GM23248 (cell line): ENCODE data around the gene LMNTD1. TPM values are rescaled to one million over a fixed set of nuclear protein-coding genes. Genes with fewer than 3 reads are reported as not detected.
"Not testable (repeated sequence)": the region's sequence is repeated elsewhere in the genome, so short reads cannot be mapped to it uniquely, and the experiment has no call there.

Source experiments
- DNase-seq: peaks from one replicate; pipeline ENCODE4 v3.0.0-alpha.2; 2015
- H2AFZ ChIP-seq: fragments of 200-600 bp; sonication (generic); 2 replicates; pipeline ENCODE4 v1.6.1; 2016; ENCODE audit warnings: antibody characterized with exemption
- H3F3A ChIP-seq: fragments of 200-600 bp; sonication (generic); 2 replicates; pipeline ENCODE4 v1.6.1; 2016; ENCODE audit warnings: mild to moderate bottlenecking, antibody characterized with exemption, mixed run types; ENCODE audit not compliant: insufficient read depth
- H3K27ac ChIP-seq: fragments of 200-600 bp; sonication (generic); 2 replicates; pipeline ENCODE4 v1.5.1; 2016; ENCODE audit warnings: mild to moderate bottlenecking
- H3K27me3 ChIP-seq: fragments of 200-600 bp; sonication (generic); replicated peaks from 2 replicates; pipeline ENCODE4 v1.6.1; 2016; ENCODE audit warnings: mild to moderate bottlenecking; ENCODE audit not compliant: insufficient read depth
- H3K36me3 ChIP-seq: fragments of 200-600 bp; sonication (generic); 2 replicates; pipeline ENCODE4 v1.6.1; 2016; ENCODE audit warnings: low read depth, mild to moderate bottlenecking
- H3K4me1 ChIP-seq: fragments of 200-600 bp; sonication (generic); 2 replicates; pipeline ENCODE4 v1.6.1; 2016; ENCODE audit warnings: mild to moderate bottlenecking; ENCODE audit not compliant: insufficient read depth
- H3K4me2 ChIP-seq: fragments of 200-600 bp; sonication (generic); one replicate; pipeline ENCODE4 v1.6.1; 2016; ENCODE audit warnings: mild to moderate bottlenecking; ENCODE audit not compliant: unreplicated experiment
- H3K4me3 ChIP-seq: fragments of 200-600 bp; sonication (generic); 2 replicates; pipeline ENCODE4 v1.5.1; 2016; ENCODE audit warnings: mild to moderate bottlenecking
- H3K79me2 ChIP-seq: fragments of 200-600 bp; sonication (generic); 2 replicates; pipeline ENCODE4 v1.6.1; 2016; ENCODE audit warnings: mild to moderate bottlenecking; ENCODE audit not compliant: insufficient read depth
- H3K9ac ChIP-seq: fragments of 200-600 bp; sonication (generic); 2 replicates; pipeline ENCODE4 v1.6.1; 2016; ENCODE audit warnings: mild to moderate bottlenecking
- H3K9me2 ChIP-seq: fragments of 200-600 bp; sonication (generic); 2 replicates; pipeline ENCODE4 v1.6.1; 2016; ENCODE audit warnings: mixed run types, mild to moderate bottlenecking, moderate library complexity; ENCODE audit not compliant: insufficient read depth
- H3K9me3 ChIP-seq: fragments of 200-600 bp; sonication (generic); one replicate; pipeline ENCODE4 v1.6.1; 2017; ENCODE audit warnings: low read depth
- H4K20me1 ChIP-seq: fragments of 200-600 bp; sonication (generic); 2 replicates; pipeline ENCODE4 v1.6.0; 2016; ENCODE audit not compliant: insufficient read depth
- EZH2 ChIP-seq: fragments of 200-600 bp; sonication (generic); IDR thresholded peaks from 2 replicates; pipeline ENCODE4 v1.6.1; 2018; ENCODE audit warnings: antibody characterized with exemption, mild to moderate bottlenecking; ENCODE audit not compliant: insufficient read depth, poor library complexity, severe bottlenecking
- EZH2phosphoT487 ChIP-seq: fragments of 200-600 bp; sonication (generic); IDR thresholded peaks from 2 replicates; pipeline ENCODE4 v1.6.1; 2018; ENCODE audit warnings: antibody characterized with exemption, moderate library complexity, mild to moderate bottlenecking, low read depth; ENCODE audit not compliant: insufficient read depth
- WGBS, 2 experiments: methylation state at CpG; one replicate each; pipeline ENCODE4 v1.1.6; 2015 to 2017; ENCODE audit warnings: low lambda C conversion rate in 2 of 2, low coverage in 1 of 2; ENCODE audit errors: missing lambda C conversion rate in 2 of 2; 5-methylcytosine and 5-hydroxymethylcytosine counted together
- in situ Hi-C: fragments of 300-500 bp; cut with MboI; formaldehyde crosslinking; loops from 2 replicates; pipeline ENCODE4 v1.15.0; 2020
- polyA plus RNA-seq: library from polyadenylated mRNA; unstranded; fragments of >200 nt; fragmentation: Nextera tagmentation; extraction: Ambion mirVana; gene quantifications from 2 replicates; pipeline ENCODE4 v1.2.1, GENCODE V29; 2016
- total RNA-seq: library from RNA; depleted of rRNA; stranded (reverse); fragments of >200 nt; shearing (Covaris generic); gene quantifications from 2 replicates; pipeline ENCODE4 v1.2.3, GENCODE V29; 2014

The LMNTD1 gene
- total and polyA plus RNA-seq, 2 experiments from 2014 or later, result 0.43 to 0.58 TPM

DNA sequence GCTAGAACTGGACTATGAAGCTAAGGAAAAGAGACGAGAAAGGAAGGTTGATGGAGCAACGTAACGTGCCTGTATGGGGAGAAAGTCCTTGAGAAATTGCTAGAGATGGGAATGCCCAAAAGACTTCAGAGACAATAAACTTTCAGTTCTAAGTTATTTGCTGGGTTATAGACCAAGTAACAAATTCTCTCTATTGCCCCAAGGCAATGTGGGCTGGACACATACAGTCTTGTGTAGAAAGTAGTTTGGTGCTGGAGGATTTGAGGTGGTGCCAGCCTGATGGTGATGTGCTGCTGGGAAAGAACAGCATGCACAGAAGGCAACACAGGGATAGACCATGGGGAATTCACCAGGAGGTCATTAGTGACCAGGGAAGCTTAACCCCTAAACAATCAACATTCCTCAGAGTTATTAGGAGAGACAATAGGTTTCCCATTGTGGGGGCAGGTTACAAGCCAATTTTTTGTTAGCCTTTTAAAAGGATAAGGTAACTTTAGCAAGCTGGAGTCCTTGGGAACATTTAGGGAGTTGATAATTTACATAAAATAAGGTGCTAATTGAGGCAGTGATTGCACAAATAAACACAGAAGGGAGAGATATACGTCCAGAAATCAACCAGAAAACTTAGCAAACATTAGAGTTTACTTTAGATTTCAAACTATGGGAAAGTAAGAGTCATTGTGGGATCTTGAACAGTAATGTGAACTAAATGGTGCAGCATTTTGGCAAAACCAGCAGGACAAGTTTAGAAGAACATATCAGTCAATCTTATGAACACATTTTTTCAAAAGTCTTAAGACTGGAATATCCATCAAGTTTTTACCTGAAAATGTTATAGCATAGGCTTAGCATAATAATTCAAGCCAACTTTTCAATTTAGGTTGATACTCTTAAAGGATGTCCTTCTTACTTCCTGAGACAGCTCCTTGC is 61.4 kb downstream of the LMNTD1 start:
- Histone ChIP-seq H3K36me3 (no peaks in the 10 kb centered on the region), H3K4me2 (no peak overlapping the region)
- 93 to 98% methylated on average over 4 of the region's 4 CpGs for WGBS, 2 experiments

DNA sequence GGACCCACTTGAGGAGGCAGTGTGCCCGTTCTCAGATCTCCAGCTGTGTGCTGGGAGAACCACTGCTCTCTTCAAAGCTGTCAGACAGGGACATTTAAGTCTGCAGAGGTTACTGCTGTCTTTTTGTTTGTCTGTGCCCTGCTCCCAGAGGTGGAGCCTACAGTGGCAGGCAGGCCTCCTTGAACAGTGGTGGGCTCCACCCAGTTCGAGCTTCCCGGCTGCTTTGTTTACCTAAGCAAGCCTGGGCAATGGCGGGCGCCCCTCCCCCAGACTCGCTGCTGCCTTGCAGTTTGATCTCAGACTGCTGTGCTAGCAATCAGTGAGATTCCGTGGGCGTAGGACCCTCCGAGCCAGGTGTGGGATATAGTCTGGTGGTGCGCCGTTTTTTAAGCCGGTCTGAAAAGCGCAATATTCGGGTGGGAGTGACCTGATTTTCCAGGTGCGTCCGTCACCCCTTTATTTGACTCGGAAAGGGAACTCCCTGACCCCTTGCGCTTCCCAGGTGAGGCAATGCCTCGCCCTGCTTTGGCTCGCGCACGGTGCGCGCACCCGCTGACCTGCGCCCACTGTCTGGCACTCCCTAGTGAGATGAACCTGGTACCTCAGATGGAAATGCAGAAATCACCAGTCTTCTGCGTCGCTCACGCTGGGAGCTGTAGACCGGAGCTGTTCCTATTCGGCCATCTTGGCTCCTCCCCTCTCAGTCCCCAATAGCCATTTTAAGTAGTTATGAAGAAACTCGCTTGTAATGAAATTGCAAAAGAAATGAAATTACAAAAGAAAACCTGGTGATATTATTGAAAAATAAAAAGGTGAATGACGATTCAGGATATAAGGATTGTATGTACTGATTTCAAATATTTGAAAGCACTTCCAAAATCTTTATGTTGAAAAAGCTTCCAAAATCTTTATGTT is 63.9 kb downstream of the LMNTD1 start:
- H3K27me3 ChIP-seq, H3K27ac ChIP-seq, H4K20me1 ChIP-seq, DNase-seq, H3K9ac ChIP-seq, in situ Hi-C loops, H3K36me3 ChIP-seq, H3K9me3 ChIP-seq, H3K4me3 ChIP-seq, H3K4me2 ChIP-seq, H3K79me2 ChIP-seq, H3F3A ChIP-seq, H2AFZ ChIP-seq, H3K4me1 ChIP-seq, H3K9me2 ChIP-seq: not testable (repeated sequence)
- WGBS, 2 experiments, result 89 to 90% methylated on average over 30 to 33 of the region's 33 CpGs

More for the DNA sequence above, 61.4 kb downstream of the LMNTD1 start:
- no peak for TF ChIP-seq EZH2
- no peak for TF ChIP-seq EZH2phosphoT487
- Histone ChIP-seq H3K9me2 (no peaks in the 10 kb centered on the region), H3K9me3 (no peaks in the 10 kb centered on the region), H2AFZ (no peak overlapping the region), H3K9ac (no peak overlapping the region), H3K4me1 (peaks cover 19% of the 10 kb centered on the region), H4K20me1 (no peaks in the 10 kb centered on the region), H3K4me3 (no peak overlapping the region), H3K27me3 (no peaks in the 10 kb centered on the region), H3K27ac (no peak overlapping the region), H3K79me2 (no peaks in the 10 kb centered on the region), H3F3A (peaks cover 18% of the 10 kb centered on the region)
- no peak for DNase-seq
- in situ Hi-C loops, result no loop called here

DNA sequence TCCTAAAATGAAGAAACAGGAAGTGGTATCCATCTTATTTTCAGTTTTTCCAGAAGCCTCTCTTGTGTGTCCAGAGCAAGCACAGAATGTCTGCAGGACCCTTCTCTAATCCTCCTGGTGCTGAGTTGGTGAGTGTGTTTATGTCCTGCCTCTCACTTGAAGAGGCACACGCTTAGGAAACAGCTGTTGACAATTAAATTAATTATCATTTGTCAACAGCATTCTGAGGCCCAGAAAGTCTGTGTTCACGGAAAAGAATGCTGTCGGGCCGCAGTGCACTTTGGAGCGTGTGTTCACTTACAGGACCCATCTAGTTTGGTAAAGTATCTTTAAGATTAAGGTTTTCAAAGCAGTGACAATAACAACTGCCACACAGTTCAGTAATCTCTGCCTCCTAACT is 70.5 kb downstream of the LMNTD1 start:
- Histone ChIP-seq H3K27me3 (no peaks in the 10 kb centered on the region), H3K27ac (no peak overlapping the region), H3K4me2 (peak overlapping the region; percentile 29), H3K4me1 (peaks cover 6% of the 10 kb centered on the region; the same call in 1 of the 2 replicates), H3F3A (no peaks in the 10 kb centered on the region), H3K36me3 (no peaks in the 10 kb centered on the region), H3K79me2 (no peaks in the 10 kb centered on the region), H4K20me1 (no peaks in the 10 kb centered on the region), H2AFZ (peak overlapping the region; percentile 94), H3K9ac (peak overlapping the region; percentile 56), H3K9me3 (no peaks in the 10 kb centered on the region), H3K9me2 (no peaks in the 10 kb centered on the region), H3K4me3 (no peak overlapping the region)
- in situ Hi-C loops, result no loop called here
- TF ChIP-seq EZH2phosphoT487 (no peak), EZH2 (no peak)
- DNase-seq, result peak; percentile 32
- WGBS, 2 experiments, result 0 to 7% methylated on average over 5 of the region's 5 CpGs

DNA sequence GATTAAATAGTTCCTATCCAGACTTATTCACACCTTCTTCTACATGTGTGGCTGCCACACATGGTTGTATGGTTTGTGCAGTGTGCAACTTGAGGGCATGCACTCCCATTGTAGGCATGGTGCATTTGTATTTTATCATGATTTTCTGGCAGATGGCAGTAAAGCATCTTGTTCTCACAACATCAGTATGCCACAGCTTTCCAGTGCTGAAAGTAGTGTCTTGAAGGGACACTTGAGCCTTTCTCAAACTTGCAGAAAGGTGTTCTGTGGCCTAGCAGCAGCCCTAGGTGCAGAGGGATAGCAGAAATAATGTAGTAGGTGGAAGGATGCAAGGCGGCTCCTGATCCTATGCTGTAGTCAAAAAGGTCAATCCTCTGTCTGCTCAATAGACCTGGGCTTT is 72.9 kb downstream of the LMNTD1 start:
- H3K4me3 ChIP-seq, result no peak overlapping the region
- H3K79me2 ChIP-seq, result no peaks in the 10 kb centered on the region
- peak; percentile 12 for DNase-seq
- no peaks in the 10 kb centered on the region for H3K9me2 ChIP-seq
- no peaks in the 10 kb centered on the region for H4K20me1 ChIP-seq
- H3K9ac ChIP-seq, result no peak overlapping the region
- H2AFZ ChIP-seq, result no peak overlapping the region
- TF ChIP-seq EZH2phosphoT487 (no peak), EZH2 (no peak)
- H3K4me1 ChIP-seq, result peaks cover 6% of the 10 kb centered on the region; the same call in 1 of the 2 replicates
- H3F3A ChIP-seq, result no peaks in the 10 kb centered on the region
- H3K36me3 ChIP-seq, result no peaks in the 10 kb centered on the region
- H3K27me3 ChIP-seq, result no peaks in the 10 kb centered on the region
- H3K9me3 ChIP-seq, result no peaks in the 10 kb centered on the region
- no peak overlapping the region for H3K27ac ChIP-seq
- 94 to 100% methylated on average over 1 of the region's 1 CpG for WGBS, 2 experiments
- in situ Hi-C loops, result no loop called here
- H3K4me2 ChIP-seq, result no peak overlapping the region
